HL-60/S4 treated with phorbol 12-myristate 13-acetate at 8.2 ng/mL for 4 days and 3 days (cell line): ENCODE results near the gene GRK1.

Experiments used
- in situ Hi-C: fragments of 300-500 bp; cut with MboI; formaldehyde crosslinking; loops from 2 replicates; pipeline ENCODE4 v1.15.0; 2022; ENCODE audit warnings: low sequenced_read_pairs

GRK1 gene

DNA sequence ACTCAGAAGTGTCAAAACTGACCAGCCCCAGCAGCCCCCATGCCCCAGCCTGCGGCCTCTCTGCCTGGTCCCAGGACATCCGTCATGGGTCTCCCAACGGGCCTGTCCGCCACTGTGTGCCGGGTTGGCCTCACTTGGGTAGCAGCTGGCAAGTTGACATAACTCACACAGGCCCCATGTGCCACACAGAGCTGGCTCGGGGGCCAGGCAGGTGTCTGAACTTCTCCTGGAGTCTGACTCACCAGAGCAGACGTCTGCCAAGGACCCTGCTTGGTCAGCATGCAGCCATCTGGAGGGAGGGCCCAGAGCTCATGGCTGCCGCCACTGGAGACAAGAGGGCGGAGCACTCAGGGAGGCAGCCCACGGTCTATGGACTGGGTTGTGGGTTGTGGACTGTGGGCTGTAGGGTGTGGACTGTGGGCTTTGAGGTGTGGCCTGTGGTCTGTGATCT, 60.0 kb downstream of the GRK1 start:
- in situ Hi-C loops = no loop called here

DNA sequence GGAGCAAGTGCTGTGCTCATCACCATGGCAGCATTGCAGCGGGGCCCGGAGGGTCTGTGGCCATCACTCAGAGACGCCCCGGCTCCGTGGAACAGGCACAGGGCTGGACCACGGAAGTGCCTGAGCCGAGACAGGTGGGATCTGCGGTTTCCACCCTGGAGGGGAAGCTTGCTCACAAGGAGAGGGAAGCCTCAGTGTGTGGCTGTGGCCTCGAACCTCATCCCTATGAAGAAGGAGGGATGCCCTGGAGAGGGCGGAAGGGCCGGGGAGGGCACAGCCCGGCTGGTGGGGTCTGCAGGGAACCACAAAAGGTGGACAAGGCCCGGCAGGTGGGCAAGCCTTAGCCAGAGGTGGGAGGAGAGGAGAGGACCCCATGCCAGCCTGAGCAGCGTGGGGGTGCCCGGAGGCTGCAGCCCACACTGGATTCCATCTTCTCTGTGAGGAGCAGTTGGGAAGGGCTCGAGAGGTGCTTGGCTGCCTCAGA, 61.6 kb downstream of the GRK1 start:
- in situ Hi-C loops = no loop called here

DNA sequence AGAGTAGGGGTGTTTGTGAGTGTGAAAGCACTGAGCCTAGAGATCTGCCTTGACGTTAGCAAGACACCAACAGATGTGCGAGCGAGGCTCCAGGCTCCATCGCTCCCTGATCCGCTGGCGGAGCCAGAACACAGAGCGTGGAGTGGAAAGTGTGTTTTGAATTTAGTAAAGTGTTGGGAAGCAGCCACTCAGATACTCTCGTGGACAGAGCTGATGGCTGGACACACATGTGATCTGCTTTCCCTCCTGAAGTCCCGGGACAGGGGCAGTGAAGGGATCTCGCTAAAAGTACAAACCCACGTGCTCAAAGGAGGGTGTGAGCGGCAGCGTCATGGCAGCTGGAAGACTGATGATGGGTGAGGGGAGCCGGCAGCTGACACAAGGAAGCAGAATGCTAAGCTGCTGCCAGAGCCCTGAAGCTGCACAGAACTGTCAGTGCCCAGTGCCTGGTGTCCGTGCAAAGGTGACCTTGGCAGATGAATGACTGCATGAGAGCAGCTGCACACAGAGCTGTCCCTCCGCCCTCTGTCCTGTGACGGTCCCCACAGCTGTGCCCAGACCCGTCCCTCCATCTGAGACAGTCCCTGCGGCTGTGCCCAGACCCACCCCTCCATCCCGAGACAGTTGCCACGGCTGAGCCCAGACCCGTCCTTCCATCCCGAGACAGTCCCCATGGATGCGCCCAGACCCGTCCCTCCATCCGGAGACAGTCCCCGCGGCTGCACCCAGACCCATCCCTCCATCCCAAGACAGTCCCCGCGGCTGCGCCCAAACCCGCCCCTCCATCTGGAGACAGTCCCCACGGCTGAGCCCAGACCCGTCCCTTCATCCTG, 62.4 kb downstream of the GRK1 start:
- in situ Hi-C loops = no loop called here

DNA sequence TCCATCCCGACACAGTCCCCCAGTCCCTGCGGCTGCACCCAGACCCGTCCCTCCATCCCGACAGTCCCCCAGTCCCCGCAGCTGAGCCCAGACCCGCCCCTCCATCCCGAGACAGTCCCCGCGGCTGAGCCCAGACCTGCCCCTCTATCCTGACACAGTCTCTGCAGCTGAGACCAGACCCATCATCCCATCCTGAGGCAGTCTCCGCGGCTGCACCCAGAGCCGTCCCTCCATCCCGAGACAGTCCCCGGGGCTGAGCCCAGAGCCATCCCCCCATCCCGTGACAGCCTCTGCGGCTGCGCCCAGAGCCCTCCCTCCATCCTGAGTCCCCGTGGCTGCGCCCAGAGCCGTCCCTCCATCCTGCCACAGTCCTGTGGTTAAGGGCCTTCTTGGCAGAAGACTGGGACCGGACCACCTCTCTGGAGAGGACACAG, 63.3 kb downstream of the GRK1 start:
- in situ Hi-C loops = no loop called here

DNA sequence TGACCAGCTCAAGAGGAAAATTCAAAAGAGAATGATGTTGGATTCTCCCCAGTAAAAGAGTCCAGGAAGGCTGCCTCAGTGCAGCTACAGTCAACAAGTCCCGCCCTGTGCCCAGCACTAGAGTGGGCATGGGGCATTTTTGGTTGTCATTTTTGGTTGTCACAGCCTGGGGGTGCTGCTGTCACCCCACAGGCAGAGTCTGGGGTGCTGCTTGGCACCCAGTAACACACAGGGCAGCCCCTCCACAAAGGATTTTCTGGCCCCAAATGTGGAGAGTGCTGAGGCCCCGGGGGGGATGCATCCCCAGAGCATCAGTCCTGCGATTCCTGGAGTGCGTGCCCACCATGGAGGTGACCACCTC, 63.8 kb downstream of the GRK1 start:
- in situ Hi-C loops = no loop called here

DNA sequence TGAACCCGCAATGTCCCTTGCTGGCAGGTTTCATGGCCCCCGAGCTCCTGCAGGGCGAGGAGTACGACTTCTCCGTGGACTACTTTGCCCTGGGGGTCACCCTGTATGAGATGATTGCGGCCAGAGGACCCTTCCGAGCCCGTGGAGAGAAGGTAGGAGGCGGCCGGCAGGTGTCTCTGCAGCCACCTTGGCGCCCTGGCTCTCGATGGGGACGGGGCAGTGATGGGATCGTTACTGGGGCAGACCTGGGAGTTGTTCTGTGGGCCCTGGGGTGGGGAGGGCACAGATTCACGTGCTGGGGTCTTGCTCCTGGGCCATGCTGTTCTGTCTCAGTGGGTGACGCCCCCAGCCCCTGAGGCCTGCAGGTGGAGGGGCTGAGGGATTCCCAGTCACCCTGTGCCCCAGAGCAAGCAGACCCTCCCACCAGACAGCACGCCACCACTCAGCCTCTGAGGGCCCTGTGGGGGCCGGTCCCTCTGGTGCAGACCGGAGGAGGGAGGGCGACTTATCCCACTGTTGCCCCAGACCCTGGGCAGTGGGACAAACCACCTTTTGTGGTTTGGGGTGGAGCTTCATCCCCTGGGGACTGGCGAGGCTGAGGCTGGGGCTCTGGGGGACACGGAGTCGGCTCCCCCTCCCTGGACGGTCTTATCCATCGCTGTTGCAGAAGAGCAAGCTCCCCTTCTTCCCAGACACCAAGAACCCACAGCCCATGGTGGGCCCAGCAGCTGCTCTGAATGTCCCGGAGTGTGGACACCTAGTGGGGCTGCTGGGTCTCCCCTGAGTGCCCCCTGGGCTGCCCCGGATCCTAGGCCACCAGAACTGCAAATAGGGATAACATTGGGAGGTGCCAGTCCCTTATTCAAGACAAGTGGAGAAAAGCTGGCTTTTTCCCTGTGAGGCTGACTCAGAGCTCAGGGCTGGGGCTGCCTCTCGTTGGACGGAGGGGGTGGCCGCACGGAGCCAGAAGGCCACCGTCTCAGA, 64.5 kb downstream of the GRK1 start:
- in situ Hi-C loops = no loop called here

DNA sequence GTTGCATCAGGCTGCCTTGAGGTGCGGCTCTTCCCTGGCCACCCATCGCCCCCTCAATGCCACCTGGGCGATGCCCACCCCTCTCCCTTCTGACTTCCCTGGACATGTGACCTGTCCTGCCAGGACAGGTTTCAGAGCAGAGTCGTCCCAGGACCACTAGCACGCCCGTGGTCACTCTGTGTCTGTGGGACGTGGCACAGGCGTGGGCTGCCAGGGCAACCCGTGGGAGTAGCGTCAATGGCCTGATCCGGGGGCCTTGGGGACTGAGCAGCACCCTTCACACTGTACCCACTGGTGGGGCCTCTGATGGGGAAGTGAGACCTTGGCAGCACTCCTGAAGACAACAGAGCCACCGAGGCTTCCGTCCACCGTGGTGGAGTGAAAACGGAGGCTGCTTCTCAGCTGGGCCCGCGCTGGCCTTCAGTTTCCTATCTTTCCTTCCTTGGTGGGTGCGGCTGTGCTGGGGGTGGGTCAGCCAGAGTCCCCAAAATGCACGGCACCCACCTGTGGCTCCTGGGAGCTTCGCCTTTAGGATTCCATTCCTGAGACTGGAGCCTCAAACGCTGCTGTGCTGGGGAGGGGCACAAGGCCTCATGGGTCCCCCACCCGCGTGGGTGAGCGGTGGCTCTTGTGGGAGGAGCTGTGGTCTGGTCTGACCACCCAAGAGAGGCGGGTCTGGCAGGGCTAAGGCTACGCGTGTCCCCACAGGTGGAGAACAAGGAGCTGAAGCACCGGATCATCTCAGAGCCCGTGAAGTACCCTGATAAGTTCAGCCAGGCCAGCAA, 65.3 kb downstream of the GRK1 start:
- in situ Hi-C loops = no loop called here

DNA sequence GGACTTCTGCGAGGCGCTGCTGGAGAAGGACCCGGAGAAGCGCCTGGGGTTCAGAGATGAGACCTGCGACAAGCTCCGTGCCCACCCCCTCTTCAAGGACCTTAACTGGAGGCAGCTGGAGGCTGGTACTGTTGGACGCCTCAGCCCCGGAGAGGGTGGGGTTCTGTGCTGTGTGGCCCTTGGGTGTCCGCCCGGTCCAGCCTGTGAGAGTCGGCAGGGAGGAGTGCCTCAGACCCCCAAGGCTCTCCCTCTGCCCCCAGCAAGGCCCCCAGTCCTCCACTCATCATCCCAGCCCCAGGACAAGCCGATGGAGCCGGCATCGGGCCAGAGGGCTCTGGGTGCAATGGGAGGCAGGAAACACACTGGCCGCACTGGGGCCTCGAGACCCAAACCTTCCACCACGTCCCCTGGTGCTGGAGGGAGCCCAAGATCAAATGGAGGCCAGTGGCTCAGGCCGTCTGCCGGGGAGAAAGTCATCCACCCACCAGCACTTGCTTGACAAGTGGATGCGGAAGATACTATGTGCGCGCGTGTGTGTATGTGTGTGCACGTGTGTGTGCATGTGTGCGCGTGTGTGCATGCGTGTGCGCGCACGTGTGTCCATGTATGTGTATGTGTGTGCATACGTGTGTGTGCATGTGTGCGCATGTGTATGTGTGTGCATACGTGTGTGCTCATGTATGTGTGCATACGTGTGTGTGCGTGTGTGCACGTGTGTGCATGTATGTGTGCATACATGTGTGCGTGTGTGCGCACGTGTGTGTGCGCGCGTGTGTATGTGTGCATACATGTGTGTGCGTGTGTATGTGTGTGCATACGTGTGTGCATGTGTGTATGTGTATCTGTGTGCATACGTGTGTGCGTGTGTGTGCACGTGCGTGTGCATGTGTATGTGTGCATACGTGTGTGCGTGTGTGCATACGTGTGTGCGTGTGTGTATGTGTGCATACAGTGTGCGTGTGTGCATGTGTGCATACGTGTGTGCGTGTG, 66.2 kb downstream of the GRK1 start:
- in situ Hi-C loops = no loop called here

DNA sequence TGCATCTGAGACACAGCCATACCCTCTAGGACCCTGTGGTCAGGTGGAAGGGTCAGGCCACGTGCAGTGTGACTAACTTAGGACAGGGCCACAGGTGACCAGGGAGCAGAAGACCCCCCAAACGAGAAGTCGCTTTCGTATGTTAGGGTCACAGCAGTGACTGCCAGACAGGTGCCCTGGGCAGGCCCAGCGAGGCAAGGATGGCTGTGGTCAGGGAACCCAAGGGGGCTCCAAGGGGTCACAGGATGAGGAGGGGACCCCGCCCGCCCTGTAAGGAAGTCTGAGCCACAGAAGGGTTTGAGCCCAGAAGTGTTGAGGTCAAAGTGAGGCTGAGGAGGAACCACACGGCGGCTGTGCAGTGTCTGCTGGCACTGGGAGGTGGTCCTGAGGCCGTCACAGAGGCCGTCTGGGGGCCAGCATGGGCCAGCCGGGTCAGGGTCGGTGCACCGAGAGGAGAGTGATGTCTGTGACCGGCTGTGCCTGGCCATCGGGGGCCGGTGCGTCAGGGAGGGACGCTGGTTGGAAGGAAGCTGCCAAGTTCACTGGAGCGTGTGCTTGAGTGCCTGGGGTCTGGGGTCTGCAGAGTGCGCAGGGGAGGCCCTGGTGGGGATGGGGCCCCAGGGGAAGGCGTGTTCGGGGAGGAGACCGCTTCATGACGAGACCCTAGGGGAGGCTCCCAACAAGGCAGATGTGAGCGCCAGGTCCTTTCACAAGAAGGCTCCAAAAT, 67.2 kb downstream of the GRK1 start:
- in situ Hi-C loops = no loop called here

DNA sequence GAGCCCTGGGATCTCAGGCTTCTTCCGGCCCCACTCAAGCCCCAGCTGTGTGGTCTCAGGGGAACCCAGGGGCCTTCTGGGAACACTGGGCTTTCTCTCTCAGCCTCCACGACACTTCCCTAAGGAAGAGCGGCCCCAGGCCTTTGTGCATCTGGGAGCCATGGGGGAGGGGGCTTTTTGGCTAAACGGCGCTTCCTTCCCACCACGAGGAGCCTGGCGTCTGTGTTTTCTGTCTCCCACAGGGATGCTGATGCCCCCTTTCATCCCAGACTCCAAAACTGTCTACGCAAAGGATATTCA, 67.8 kb downstream of the GRK1 start:
- in situ Hi-C loops = no loop called here

DNA sequence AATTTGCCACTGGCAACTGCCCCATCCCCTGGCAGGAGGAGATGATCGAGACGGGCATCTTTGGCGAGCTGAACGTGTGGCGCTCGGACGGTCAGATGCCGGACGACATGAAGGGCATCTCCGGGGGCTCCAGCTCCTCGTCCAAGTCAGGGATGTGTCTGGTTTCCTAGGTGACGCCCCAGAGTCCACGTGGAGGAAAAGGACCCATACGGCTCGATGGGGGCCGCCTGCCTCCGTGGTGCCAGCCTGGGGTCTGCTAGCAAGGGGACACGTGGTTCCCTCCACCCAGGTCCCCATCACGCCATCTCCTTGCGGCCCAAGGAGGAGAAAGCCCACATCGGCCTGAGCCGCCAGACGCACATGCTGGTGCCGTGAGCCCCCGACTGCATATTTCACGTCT, 68.2 kb downstream of the GRK1 start:
- in situ Hi-C loops = no loop called here

DNA sequence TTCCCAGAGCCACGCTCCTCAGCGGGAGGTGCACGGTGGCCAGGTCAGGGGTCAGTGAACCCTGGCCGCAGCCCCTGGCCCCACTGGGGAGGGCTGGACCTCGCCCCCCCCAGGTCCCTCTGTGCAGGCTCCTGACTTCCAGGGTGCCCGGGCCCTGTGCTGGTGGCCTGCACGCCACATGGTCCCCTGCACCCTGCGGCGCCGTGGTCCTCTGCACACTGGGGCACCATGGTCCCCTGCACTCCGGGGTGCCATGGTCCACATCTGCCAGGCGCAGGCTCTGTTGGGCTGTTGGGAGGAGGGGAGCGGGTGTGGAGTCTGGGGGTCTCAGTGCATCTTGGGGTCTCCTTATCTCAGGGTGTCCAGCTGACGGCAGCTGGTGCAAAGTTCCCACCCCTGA, 68.7 kb downstream of the GRK1 start:
- in situ Hi-C loops = no loop called here

DNA sequence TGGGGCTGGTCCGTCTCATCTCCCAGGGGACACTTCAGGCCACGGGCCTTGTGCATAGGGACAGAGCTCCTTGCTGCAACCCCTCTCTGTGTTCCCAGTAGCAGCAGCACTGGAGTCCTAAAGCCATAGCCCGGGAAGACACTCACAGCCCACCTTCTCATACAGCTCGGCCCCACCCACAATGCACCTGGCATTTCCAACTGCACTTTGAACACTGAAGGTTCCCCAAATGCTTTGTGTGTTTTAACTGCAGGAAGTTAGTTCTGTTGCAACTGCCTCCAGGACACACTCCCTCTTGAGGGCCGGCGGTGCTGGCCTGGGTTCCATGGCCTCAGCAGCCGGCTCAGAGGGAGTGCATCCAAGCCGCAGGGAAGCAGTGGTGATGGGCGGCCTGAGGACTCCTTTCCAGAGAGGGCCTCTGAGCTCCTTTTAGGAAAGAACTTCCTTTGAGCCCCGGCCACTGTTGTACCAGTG, 69.3 kb downstream of the GRK1 start:
- in situ Hi-C loops = no loop called here

DNA sequence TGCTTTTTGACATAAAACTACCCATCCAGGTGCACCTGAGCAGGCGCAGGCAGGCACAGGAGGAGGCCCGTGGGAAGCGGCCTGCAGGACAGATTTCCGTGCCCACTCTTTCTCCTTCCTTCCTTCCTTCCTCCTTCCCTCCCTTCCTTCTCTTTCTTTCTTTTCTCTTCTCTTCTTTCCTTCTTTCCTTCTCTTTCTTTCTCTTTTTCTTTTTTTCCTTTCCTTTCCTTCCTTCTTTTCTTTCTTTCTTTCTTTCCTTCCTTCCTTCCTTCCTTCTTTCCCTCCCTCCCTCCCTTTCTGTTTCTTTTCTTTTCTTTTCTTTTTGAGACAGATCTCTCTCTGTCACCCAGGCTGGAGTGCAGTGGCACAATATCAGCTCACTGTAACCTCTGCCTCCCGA, 70.8 kb downstream of the GRK1 start:
- in situ Hi-C loops = no loop called here

DNA sequence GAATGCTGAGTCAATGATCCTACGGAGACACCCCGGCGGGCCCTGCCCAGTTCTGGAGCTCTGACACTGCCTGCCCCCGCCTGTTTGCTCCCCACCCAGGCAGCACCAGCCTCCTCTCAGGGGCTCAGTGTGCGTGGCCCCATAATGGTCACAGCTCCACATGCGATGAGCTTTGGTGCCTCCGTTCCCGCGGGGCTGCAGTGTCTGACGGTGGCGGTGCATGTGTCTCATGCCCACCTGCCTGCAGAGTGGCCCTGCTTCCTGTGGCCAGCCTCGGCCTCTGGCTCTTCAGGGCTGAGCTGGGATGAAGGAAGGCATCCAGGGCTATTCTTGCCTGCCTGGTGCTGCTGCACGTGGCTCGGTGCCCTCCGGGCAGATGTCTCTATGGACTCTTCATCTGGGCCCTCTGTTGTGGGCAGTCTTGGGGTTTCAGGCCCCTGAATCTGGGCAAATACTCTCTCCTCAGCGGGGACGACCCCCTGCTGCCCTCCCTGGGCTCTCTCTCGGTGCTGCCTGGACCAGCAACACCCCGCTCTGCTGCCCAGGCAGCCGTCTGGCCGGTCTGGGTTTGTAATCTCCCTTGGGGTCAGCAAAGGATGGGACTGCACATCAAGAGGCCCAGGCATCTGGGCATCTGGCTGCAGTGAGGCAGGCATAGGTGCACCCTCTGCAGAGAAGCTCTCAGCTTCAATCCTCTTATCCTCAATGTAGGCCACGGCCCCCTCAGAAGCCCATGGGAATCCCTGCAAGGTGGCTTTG, 72.7 kb downstream of the GRK1 start:
- in situ Hi-C loops = no loop called here

DNA sequence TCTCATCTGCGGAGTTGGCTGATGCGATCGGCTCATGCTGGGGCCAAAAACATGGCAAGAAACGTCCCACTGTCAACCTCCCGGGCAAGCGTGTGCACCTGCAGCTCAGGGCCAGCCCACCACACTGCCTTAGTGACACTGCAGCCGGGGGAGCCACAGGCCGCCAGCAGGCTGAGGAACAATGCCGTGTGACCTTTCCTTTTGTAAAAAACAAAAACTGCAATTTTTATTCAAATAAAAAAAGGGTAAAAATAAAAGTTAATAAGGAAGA, 73.2 kb downstream of the GRK1 start:
- in situ Hi-C loops = no loop called here

DNA sequence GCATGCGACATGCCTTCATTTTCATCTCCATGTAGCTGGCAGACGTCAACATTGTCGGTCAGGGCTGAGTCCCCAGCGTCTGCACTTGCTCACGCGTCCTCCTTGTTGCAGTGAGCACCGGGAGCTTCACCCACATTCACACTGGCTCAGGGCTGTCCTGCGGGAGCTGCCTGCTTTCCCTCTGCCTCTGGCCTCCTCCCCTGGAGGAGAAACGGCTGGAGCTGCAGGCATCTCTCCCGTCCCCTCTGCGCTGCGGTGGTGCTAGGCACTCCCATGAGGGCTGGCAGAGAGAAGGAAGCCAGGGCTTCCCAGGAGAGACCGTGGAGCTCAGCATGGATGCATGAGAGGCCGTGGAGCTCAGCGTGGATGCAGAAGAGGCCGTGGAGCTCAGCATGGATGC, 73.6 kb downstream of the GRK1 start:
- in situ Hi-C loops = no loop called here

DNA sequence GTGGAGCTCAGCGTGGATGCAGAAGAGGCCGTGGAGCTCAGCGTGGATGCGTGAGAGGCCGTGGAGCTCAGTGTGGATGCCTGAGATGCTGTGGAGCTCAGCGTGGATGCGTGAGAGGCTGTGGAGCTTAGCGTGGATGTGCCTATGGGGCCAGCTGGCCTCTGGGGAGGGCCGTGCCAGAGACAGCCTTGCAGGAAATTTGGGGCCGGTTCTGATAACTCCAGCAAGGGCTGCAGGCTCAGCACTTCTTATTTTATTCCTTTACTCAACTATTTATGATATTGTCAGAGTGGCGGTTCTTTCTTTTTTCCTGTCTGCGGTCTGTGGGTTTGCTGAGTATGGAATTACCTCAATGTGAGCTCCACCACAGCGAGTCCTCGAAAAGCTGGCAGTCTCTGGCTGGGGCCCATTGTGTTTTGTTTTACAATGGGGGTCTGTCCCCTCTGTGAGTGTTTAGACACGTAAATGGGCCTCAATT, 74.2 kb downstream of the GRK1 start:
- in situ Hi-C loops = no loop called here
